ENCODE data around the gene JMJD1C. TPM values are rescaled to one million over a fixed set of nuclear protein-coding genes. Genes with fewer than 3 reads are reported as not detected.

Gene JMJD1C
- total RNA-seq, 6 experiments from 2014 or later, result 29.6 to 53.3 (median 38.2) TPM

MicroRNAs within 50 kb of the gene (microRNA counts, 767-probe panel; counts per million panel counts)
- 237 counts per million for microRNA hsa-miR-1296

Small RNAs within 50 kb of the gene (microRNA-seq; reads per million reads assigned to microRNA genes)
- gene MIR1296, result 101 to 191 reads per million in 2 donors

Small RNAs within 50 kb of the gene (small RNA-seq; reads per million reads assigned to genes)
- 0 reads per million in 2 experiments for gene AC022022.1
- 0 reads per million in 2 experiments for gene MIR1296

Other genes with a start within 250 kb of the JMJD1C start
- gene REEP3, start 55.4 kb upstream of the JMJD1C start, total RNA-seq, result 10 to 100 TPM; 21.1 to 38.8 (median 28.0) TPM